HG02970 (cell line): ENCODE measurements around the gene NTMT1.
"Not testable (repeated sequence)": the region's sequence is repeated elsewhere in the genome, so short reads cannot be mapped to it uniquely, and the experiment has no call there.

Source experiments
- ATAC-seq: cut with Tn5 transposase; IDR thresholded peaks from one replicate; pipeline ENCODE4 v1.9.1; 2021; ENCODE audit warnings: mild to moderate bottlenecking, moderate library complexity, moderate number of reproducible peaks; ENCODE audit not compliant: unreplicated experiment, low FRiP score

NTMT1 gene

GRCh38 chr9:129626079-129626624 lies at the start of gene NTMT1:
TSS of gene NTMT1 (plus strand) at chr9:129626163. CDS start at chr9:129632704, 6,541 bp downstream.
- peak; percentile 82 for ATAC-seq

GRCh38 chr9:129576546-129577543 lies 49.1 kb upstream of the NTMT1 start:
- no peak for ATAC-seq

- no peak for ATAC-seq
Measured at GRCh38 chr9:129579294-129579693, 46.7 kb upstream of the NTMT1 start.

GRCh38 chr9:129580211-129580915 lies 45.6 kb upstream of the NTMT1 start:
- ATAC-seq = no peak

- ATAC-seq = no peak
Measured at GRCh38 chr9:129581505-129582189, 44.3 kb upstream of the NTMT1 start.

GRCh38 chr9:129582855-129583254 lies 43.1 kb upstream of the NTMT1 start:
- ATAC-seq = no peak

GRCh38 chr9:129583308-129584038 lies 42.5 kb upstream of the NTMT1 start:
- no peak for ATAC-seq

GRCh38 chr9:129584136-129584535 lies 41.8 kb upstream of the NTMT1 start:
- no peak for ATAC-seq

- ATAC-seq = no peak
Measured at GRCh38 chr9:129585352-129585751, 40.6 kb upstream of the NTMT1 start.

- ATAC-seq = no peak
Measured at GRCh38 chr9:129586245-129586644, 39.7 kb upstream of the NTMT1 start.

GRCh38 chr9:129586685-129587084 lies 39.3 kb upstream of the NTMT1 start:
- ATAC-seq = no peak

GRCh38 chr9:129587487-129588262 lies 38.3 kb upstream of the NTMT1 start:
- ATAC-seq = no peak

GRCh38 chr9:129590466-129590865 lies 35.5 kb upstream of the NTMT1 start:
- no peak for ATAC-seq

- ATAC-seq = no peak
Measured at GRCh38 chr9:129591916-129592315, 34.0 kb upstream of the NTMT1 start.

GRCh38 chr9:129592790-129593189 lies 33.2 kb upstream of the NTMT1 start:
- not testable (repeated sequence) for ATAC-seq

GRCh38 chr9:129594632-129595031 lies 31.3 kb upstream of the NTMT1 start:
- no peak for ATAC-seq

GRCh38 chr9:129595311-129595741 lies 30.6 kb upstream of the NTMT1 start:
- ATAC-seq = no peak

- ATAC-seq = no peak
Measured at GRCh38 chr9:129595903-129596540, 29.9 kb upstream of the NTMT1 start.
